ENCODE measurements around the gene FHL3. TPM values are rescaled to one million over a fixed set of nuclear protein-coding genes. Genes with fewer than 3 reads are reported as not detected.

FHL3 gene
- total and polyA plus RNA-seq, 2 of the 4 experiments (the other 2 are of a cell fraction): 11.5 to 27.1 TPM

- H3K9me1 ChIP-seq (ENCODE audit: insufficient read depth, low read length): peaks cover 24% of the 10 kb centered on the region
- H2BK5ac ChIP-seq (ENCODE audit: low read depth, low read length, poor library complexity, severe bottlenecking): peak overlapping the region; percentile 91
- H4K20me1 ChIP-seq (ENCODE audit: insufficient read depth, low read length): peaks cover 14% of the 10 kb centered on the region; the same call in 1 of the 2 replicates
- no peaks in the 10 kb centered on the region for H3K27me3 ChIP-seq (ENCODE audit: control insufficient read depth, insufficient read depth, low read length)
- peak overlapping the region; percentile 89 for H2AFZ ChIP-seq (replicated peaks; ENCODE audit: low read length, poor library complexity)
- TF ChIP-seq MAZ (IDR thresholded peaks at IDR 0.05; ENCODE audit: borderline replicate concordance, low read depth, low read length) (0 out of 2 replicates have a peak, but pooled peaks have one; percentile 29), POLR2A (IDR thresholded peaks at IDR 0.05; ENCODE audit: low read depth, low read length) (no peak), RAD21 (IDR thresholded peaks at IDR 0.05; ENCODE audit: low read length) (no peak), USF2 (IDR thresholded peaks at IDR 0.05; ENCODE audit: low read depth, low read length) (no peak), FOS (IDR thresholded peaks at IDR 0.05; ENCODE audit: low read depth, low read length) (0 out of 2 replicates have a peak, but pooled peaks have one; percentile 38), MXI1 (IDR thresholded peaks at IDR 0.05; ENCODE audit: borderline replicate concordance, low read depth, low read length) (no peak), ELK1 (IDR thresholded peaks at IDR 0.05; ENCODE audit: borderline replicate concordance, low read depth, low read length) (no peak)
- H3K4ac ChIP-seq (ENCODE audit: low read depth, low read length): peak overlapping the region; percentile 98
- H3K23ac ChIP-seq (ENCODE audit: low read depth, low read length): peak overlapping the region; percentile 94
- CTCF ChIA-PET: interaction anchor here (1.3 to 2.1 kb wide), 3 partner anchors 10 to 13 kb away, joined by 4 to 7 read pairs (median 4); no protein-coding TSS in a partner anchor
- peak overlapping the region; percentile 75 for H3K18ac ChIP-seq (ENCODE audit: low read depth, low read length)
- intact Hi-C loops (cut with micrococcal nuclease): no loop called here
- DNase-seq (peak; percentile 87), ATAC-seq (ENCODE audit: low read depth) (peak; percentile 25)
- H4K8ac ChIP-seq (ENCODE audit: low read depth in 2 of 2, low read length in 2 of 2): peak overlapping the region; percentile 90 to 98
- peaks cover 26% of the 10 kb centered on the region for H3K36me3 ChIP-seq (ENCODE audit: control insufficient read depth, insufficient read depth, low read length)
- peak overlapping the region; percentile 97 for H2AK9ac ChIP-seq (replicated peaks; ENCODE audit: low read depth, low read length, poor library complexity)
- peak overlapping the region; percentile 97 for H2BK120ac ChIP-seq (ENCODE audit: low read depth, low read length)
- H3K79me1 ChIP-seq (ENCODE audit: low read depth in 1 of 2, low read length in 2 of 2): peaks cover 30 to 79% of the 10 kb centered on the region in 2 experiments; a peak in 3 of 4 replicates
- peak overlapping the region; percentile 99 for H4K91ac ChIP-seq (ENCODE audit: insufficient read depth, low read depth, low read length)
- WGBS, 2 experiments (ENCODE audit: extremely low coverage in 2 of 2, insufficient read length in 1 of 2): 20% methylated on average over 2 of the region's 13 CpGs; no CpG with 5 or more reads in 1 of the 2 experiments
- BruUV-seq (replicated peaks): no TSS peak
- H4K5ac ChIP-seq (ENCODE audit: low read depth, low read length): peak overlapping the region; percentile 78
- peak overlapping the region; percentile 92 for H2BK20ac ChIP-seq (ENCODE audit: low read depth, low read length)
- in situ Hi-C loops (cut with MboI; ENCODE audit: low sequenced_read_pairs): loop anchor here (25.0 kb wide), 3 partner anchors 413 to 1538 kb away; partner anchors contain the start of genes GNL2, MRPS15 and OSCP1
- peak overlapping the region; percentile 96; the same call in 2 of the 3 replicates for H2BK15ac ChIP-seq (ENCODE audit: low read depth, low read length)
- peak overlapping the region; percentile 89 for H3K27ac ChIP-seq (ENCODE audit: insufficient read depth, low read length)
- H3K9ac ChIP-seq (ENCODE audit: low read depth, low read length): peak overlapping the region; percentile 56
- H3K4me1 ChIP-seq (ENCODE audit: control insufficient read depth, insufficient read depth, low read length): peaks cover 39% of the 10 kb centered on the region
- dilution Hi-C loops (cut with HindIII; ENCODE audit: low sequenced_read_pairs, unreplicated experiment): no loop called here
- POLR2A ChIA-PET (ENCODE audit: unreplicated experiment): interaction anchor here (0.5 to 1.0 kb wide), 4 partner anchors 12 to 809 kb away, joined by 3 to 6 read pairs (median 4); no protein-coding TSS in a partner anchor
- no peak overlapping the region for H3K4me3 ChIP-seq (ENCODE audit: insufficient read depth, low read depth, low read length)
- peak overlapping the region; percentile 94 for H3K14ac ChIP-seq (replicated peaks; ENCODE audit: low read depth, low read length)
- H3K9me3 ChIP-seq (ENCODE audit: control insufficient read depth, insufficient read depth, low read length): no peaks in the 10 kb centered on the region
- peak overlapping the region; percentile 99 for H2AK5ac ChIP-seq (ENCODE audit: low read depth, low read length)
- peak overlapping the region; percentile 93 for H3K56ac ChIP-seq (ENCODE audit: extremely low read depth, insufficient read depth, low read length)
- peak overlapping the region; percentile 59 for H3K4me2 ChIP-seq (ENCODE audit: low read depth, low read length)
Observed at GRCh38 chr1:38000529-38001455, 4.5 kb downstream of the FHL3 start.

All from IMR-90 (cell line).